ENCODE measurements around the gene CABLES2.

- TF ChIP-seq, protein P1, sequence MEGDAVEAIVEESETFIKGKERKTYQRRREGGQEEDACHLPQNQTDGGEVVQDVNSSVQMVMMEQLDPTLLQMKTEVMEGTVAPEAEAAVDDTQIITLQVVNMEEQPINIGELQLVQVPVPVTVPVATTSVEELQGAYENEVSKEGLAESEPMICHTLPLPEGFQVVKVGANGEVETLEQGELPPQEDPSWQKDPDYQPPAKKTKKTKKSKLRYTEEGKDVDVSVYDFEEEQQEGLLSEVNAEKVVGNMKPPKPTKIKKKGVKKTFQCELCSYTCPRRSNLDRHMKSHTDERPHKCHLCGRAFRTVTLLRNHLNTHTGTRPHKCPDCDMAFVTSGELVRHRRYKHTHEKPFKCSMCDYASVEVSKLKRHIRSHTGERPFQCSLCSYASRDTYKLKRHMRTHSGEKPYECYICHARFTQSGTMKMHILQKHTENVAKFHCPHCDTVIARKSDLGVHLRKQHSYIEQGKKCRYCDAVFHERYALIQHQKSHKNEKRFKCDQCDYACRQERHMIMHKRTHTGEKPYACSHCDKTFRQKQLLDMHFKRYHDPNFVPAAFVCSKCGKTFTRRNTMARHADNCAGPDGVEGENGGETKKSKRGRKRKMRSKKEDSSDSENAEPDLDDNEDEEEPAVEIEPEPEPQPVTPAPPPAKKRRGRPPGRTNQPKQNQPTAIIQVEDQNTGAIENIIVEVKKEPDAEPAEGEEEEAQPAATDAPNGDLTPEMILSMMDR (IDR thresholded peaks at IDR 0.05): no peak
- no peak for TF ChIP-seq EZH2 (IDR thresholded peaks at IDR 0.05)
Observed at GRCh38 chr20:62400541-62400940, 6.5 kb downstream of the CABLES2 start.
